ENCODE data around the gene SFMBT2. TPM values are rescaled to one million over a fixed set of nuclear protein-coding genes. Genes with fewer than 3 reads are reported as not detected.

The SFMBT2 gene
- total and polyA plus RNA-seq, 12 donors = 3.7 to 17.9 (median 12.7) TPM

DNA sequence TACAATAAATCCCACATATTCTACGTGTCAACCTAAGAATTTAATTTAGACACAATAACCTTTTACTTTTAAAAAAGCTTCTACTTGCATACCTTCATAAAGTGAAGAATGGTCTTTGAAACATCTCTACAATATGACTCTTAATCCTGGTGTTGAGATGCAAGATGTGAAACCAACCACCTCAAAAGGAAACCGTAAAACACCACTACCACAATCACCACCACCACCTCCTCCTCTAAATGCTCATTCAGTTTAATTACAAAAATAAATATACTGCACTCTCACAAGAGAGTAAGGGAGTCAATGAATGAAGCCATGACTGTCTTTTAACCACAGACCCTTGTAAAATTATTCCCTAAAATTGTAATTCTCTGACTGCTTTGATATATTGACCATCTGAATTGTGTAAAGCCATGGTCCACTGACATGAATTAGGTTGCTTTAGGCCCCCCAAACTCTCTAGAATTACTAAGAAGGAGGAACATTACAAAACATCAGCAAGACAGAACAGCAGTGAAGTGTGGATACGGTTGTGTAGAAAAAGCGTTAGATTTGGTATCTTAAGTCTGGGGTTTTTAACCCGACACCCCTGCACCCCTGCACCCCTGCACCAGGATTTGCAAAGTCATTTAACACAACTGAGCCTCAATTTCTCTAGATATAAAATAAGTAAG lies 171.4 kb downstream of the SFMBT2 start:
- H3K9me3 ChIP-seq (replicated peaks in 1 of 3) = no peaks in the 10 kb centered on the region
- TF ChIP-seq POLR2A (IDR thresholded peaks at IDR 0.05) = no peak
- TF ChIP-seq, protein P1, sequence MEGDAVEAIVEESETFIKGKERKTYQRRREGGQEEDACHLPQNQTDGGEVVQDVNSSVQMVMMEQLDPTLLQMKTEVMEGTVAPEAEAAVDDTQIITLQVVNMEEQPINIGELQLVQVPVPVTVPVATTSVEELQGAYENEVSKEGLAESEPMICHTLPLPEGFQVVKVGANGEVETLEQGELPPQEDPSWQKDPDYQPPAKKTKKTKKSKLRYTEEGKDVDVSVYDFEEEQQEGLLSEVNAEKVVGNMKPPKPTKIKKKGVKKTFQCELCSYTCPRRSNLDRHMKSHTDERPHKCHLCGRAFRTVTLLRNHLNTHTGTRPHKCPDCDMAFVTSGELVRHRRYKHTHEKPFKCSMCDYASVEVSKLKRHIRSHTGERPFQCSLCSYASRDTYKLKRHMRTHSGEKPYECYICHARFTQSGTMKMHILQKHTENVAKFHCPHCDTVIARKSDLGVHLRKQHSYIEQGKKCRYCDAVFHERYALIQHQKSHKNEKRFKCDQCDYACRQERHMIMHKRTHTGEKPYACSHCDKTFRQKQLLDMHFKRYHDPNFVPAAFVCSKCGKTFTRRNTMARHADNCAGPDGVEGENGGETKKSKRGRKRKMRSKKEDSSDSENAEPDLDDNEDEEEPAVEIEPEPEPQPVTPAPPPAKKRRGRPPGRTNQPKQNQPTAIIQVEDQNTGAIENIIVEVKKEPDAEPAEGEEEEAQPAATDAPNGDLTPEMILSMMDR (IDR thresholded peaks at IDR 0.05) = no peak
- no peak overlapping the region for H3K27ac ChIP-seq
- no peaks in the 10 kb centered on the region for H3K27me3 ChIP-seq
- no peak overlapping the region for H3K4me3 ChIP-seq
- no peak for DNase-seq
- no peaks in the 10 kb centered on the region for H3K36me3 ChIP-seq (replicated peaks in 1 of 2)
- 75 to 97% (median 82%) methylated on average over 5 of the region's 5 CpGs for whole genome bisulfite sequencing, 4 donors
- no peaks in the 10 kb centered on the region for H3K4me1 ChIP-seq (replicated peaks in 1 of 2)
- intact Hi-C loops (cut with DNase I) = no loop called here

DNA sequence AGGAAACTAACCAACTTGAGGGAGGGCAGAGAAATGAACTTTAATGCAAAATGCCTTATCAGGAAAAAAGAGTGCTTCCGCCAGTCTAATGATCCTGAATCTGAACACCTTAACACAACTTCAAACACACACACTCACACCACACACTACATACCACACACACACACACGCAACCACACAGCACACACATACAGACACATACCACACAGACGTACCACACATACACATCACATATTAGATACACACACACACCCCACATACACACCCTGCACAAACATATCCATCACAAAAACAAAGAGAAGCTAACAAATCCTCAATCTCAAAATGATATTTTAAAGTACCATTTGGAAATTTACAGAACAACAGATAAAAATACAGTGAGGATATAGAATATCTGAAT lies 175.5 kb downstream of the SFMBT2 start:
- H3K4me3 ChIP-seq = no peak overlapping the region
- no peak for TF ChIP-seq POLR2A (IDR thresholded peaks at IDR 0.05)
- TF ChIP-seq, protein P1 (IDR thresholded peaks at IDR 0.05) = no peak
- no peaks in the 10 kb centered on the region for H3K9me3 ChIP-seq (replicated peaks in 1 of 3)
- H3K36me3 ChIP-seq (replicated peaks in 1 of 2) = no peaks in the 10 kb centered on the region
- no peak overlapping the region for H3K27ac ChIP-seq
- H3K4me1 ChIP-seq (replicated peaks in 1 of 2) = peaks cover 0 to 13% of the 10 kb centered on the region in 2 donors
- no peak for DNase-seq
- intact Hi-C loops (cut with DNase I) = no loop called here
- no peaks in the 10 kb centered on the region for H3K27me3 ChIP-seq
- 94 to 100% (median 95%) methylated on average over 3 of the region's 3 CpGs for WGBS, 4 donors

DNA sequence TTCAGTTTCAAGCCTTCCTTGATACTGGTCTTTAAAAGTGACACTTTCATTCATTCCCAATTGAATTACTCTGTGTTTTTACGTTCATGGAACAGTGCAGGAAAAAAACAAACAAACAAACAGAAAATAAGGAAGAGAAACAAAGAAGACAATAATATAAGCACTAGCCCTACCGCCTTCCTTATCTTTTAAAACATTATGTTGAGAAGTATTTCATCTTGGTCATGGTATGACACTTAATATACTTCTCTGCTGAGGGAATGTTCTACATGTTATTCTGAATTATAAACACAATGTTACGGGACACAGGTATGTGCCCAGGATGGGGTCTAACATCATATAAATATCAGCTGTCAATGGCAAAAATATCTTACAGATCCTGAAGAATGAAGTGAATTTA lies 176.7 kb downstream of the SFMBT2 start:
- no peak for DNase-seq
- WGBS, 4 donors = 92 to 96% (median 94%) methylated on average over 3 of the region's 3 CpGs
- no peaks in the 10 kb centered on the region for H3K27me3 ChIP-seq
- no peaks in the 10 kb centered on the region for H3K36me3 ChIP-seq (replicated peaks in 1 of 2)
- H3K4me3 ChIP-seq = no peak overlapping the region
- H3K4me1 ChIP-seq (replicated peaks in 1 of 2) = peaks cover 0 to 13% of the 10 kb centered on the region in 2 donors
- no peak overlapping the region for H3K27ac ChIP-seq
- TF ChIP-seq, protein P1 (IDR thresholded peaks at IDR 0.05) = no peak
- no peak for TF ChIP-seq POLR2A (IDR thresholded peaks at IDR 0.05)
- intact Hi-C loops (cut with DNase I) = no loop called here
- no peaks in the 10 kb centered on the region for H3K9me3 ChIP-seq (replicated peaks in 1 of 3)

DNA sequence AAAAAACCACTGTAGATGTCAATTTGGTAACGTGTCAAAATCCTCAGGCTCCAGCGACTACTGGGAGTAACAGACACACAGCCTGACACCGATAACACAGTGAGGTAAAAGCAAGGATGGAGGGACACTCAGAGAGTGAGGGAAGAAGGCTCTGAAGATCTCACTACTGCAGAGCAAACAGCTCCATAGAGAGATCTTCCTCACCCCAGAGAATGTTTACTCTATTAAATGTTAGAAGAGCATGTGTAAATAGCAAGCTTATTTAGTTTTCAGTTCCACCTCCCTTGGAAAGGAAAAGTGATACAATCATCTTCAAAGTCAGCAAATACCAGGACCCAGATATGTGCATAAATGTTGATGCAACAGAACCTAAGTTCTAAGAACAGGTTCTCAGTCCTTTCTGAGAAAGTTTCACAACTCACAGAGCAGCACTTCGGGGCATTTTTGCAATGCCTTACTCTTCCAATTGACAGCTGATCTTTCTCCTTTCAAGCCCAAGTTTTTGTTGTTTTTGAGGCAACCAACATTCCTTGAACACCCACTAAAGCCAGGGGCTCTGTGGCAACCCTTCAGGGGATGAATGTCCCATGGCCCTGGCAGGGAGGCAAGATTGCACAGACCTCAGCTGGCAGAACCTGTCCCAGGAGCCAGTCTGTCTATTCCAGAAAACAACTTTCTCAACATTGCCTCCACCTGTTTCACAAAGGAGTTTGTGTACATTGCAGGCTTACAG lies 177.4 kb downstream of the SFMBT2 start:
- Histone ChIP-seq H3K4me1 (replicated peaks in 1 of 2) (peaks cover 0 to 13% of the 10 kb centered on the region in 2 donors), H3K27me3 (no peaks in the 10 kb centered on the region), H3K36me3 (replicated peaks in 1 of 2) (no peaks in the 10 kb centered on the region), H3K9me3 (replicated peaks in 1 of 3) (no peaks in the 10 kb centered on the region), H3K4me3 (no peak overlapping the region), H3K27ac (no peak overlapping the region)
- DNase-seq = no peak
- TF ChIP-seq, protein P1 (IDR thresholded peaks at IDR 0.05) = no peak
- TF ChIP-seq POLR2A (IDR thresholded peaks at IDR 0.05) = no peak
- intact Hi-C loops (cut with DNase I) = no loop called here
- WGBS, 4 donors = 78 to 85% (median 80%) methylated on average over 4 of the region's 4 CpGs
